ENCODE data around the gene ZNF526. TPM values are rescaled to one million over a fixed set of nuclear protein-coding genes. Genes with fewer than 3 reads are reported as not detected.

Gene ZNF526
- total and polyA plus RNA-seq, 7 donors: 2.2 to 6.8 (median 3.9) TPM

- Histone ChIP-seq H3K4me3 (peak overlapping the region; percentile 63 to 93 (median 72)), H3K27ac (peak overlapping the region; percentile 84 to 100 (median 98)), H3K27me3 (no peaks in the 10 kb centered on the region), H3K4me1 (peaks cover 0 to 62% (median 50%) of the 10 kb centered on the region in 4 donors), H3K9me3 (no peaks in the 10 kb centered on the region), H3K36me3 (peaks cover 0 to 25% (median under 1%) of the 10 kb centered on the region in 4 donors)
- no peak for DNase-seq
- intact Hi-C loops (cut with DNase I): loop anchor here (2.0 kb wide), 1 partner anchor 23 kb away; no protein-coding TSS in a partner anchor
- TF ChIP-seq POLR2A (IDR thresholded peaks at IDR 0.05) (no peak), POLR2AphosphoS5 (IDR thresholded peaks at IDR 0.05) (no peak), EP300 (IDR thresholded peaks at IDR 0.05) (no peak), CTCF (IDR thresholded peaks at IDR 0.05) (no peak)
- 1% methylated on average over 49 of the region's 49 CpGs for WGBS, 2 donors
Observed at GRCh38 chr19:42242069-42242511, 22.0 kb downstream of the ZNF526 start.

GRCh38 chr19:42242512-42243409 lies 22.6 kb downstream of the ZNF526 start, which contains the start of gene GSK3A:
TSS of gene GSK3A (minus strand) at chr19:42242602. CDS start at chr19:42242465, 137 bp downstream.
- peak; percentile 99 for DNase-seq
- Histone ChIP-seq H3K9me3 (no peaks in the 10 kb centered on the region), H3K4me1 (peaks cover 0 to 62% (median 51%) of the 10 kb centered on the region in 4 donors), H3K4me3 (peak within 1 kb of the TSS; percentile 63 to 93 (median 72)), H3K36me3 (peaks cover 0 to 18% (median 0%) of the 10 kb centered on the region in 4 donors), H3K27me3 (no peaks in the 10 kb centered on the region), H3K27ac (peak within 1 kb of the TSS; percentile 84 to 100 (median 98))
- no peak for TF ChIP-seq CTCF (IDR thresholded peaks at IDR 0.05)
- peak in 1 of 4 donors; percentile 40 for TF ChIP-seq EP300 (IDR thresholded peaks at IDR 0.05)
- peak; percentile 86 to 97 (median 94) for TF ChIP-seq POLR2AphosphoS5 (IDR thresholded peaks at IDR 0.05)
- peak; percentile 83 to 89 for TF ChIP-seq POLR2A (IDR thresholded peaks at IDR 0.05)
- intact Hi-C loops (cut with DNase I): loop anchor here (2.0 kb wide), 1 partner anchor 24 kb away; no protein-coding TSS in a partner anchor
- 0% methylated on average over 76 of the region's 76 CpGs for WGBS, 2 donors

GRCh38 chr19:42244347-42245220 lies 24.5 kb downstream of the ZNF526 start:
- DNase-seq: peak; percentile 95
- peak overlapping the region; percentile 84 to 100 (median 98) for H3K27ac ChIP-seq
- TF ChIP-seq CTCF (IDR thresholded peaks at IDR 0.05) (peak; percentile 44 to 70 (median 58)), POLR2AphosphoS5 (IDR thresholded peaks at IDR 0.05) (peak; percentile 61 to 88 (median 81)), EP300 (IDR thresholded peaks at IDR 0.05) (peak in 1 of 4 donors; percentile 43), POLR2A (IDR thresholded peaks at IDR 0.05) (peak; percentile 72 to 75)
- H3K4me1 ChIP-seq: peaks cover 0 to 70% (median 56%) of the 10 kb centered on the region in 4 donors
- intact Hi-C loops (cut with DNase I): no loop called here
- 1 to 2% methylated on average over 45 of the region's 45 CpGs for WGBS, 2 donors
- peaks cover 13 to 24% (median 14%) of the 10 kb centered on the region in 4 donors for H3K36me3 ChIP-seq
- no peaks in the 10 kb centered on the region for H3K9me3 ChIP-seq
- H3K4me3 ChIP-seq: peak overlapping the region; percentile 23 to 93 (median 70)
- H3K27me3 ChIP-seq: no peaks in the 10 kb centered on the region

DNA sequence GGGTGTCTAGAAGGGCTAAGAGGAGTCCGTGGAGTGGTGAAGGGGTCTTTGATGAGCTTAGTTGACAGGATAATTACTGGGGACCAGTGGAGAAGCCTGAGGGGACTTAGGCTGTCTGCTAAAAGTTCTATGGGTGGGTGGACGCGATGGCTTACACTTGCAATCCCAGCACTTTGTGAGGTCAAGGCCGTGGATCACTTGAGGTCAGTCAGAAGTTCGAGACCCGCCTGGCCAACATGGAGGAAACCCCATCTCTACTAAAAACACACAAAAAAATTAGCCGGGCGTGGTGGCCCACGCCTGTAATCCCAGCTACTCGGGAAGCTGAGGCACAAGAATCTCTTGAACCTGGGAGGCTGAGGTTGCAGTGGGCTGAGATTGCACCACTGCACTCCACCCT lies 25.1 kb downstream of the ZNF526 start:
- Histone ChIP-seq H3K4me1 (peaks cover 0 to 71% (median 60%) of the 10 kb centered on the region in 4 donors), H3K27me3 (no peaks in the 10 kb centered on the region), H3K27ac (peak overlapping the region; percentile 84 to 100 (median 98)), H3K36me3 (peaks cover 14 to 23% (median 17%) of the 10 kb centered on the region in 4 donors), H3K4me3 (peak overlapping the region in 1 of 4 donors; percentile 63), H3K9me3 (no peaks in the 10 kb centered on the region)
- TF ChIP-seq POLR2AphosphoS5 (IDR thresholded peaks at IDR 0.05) (no peak), EP300 (IDR thresholded peaks at IDR 0.05) (no peak), POLR2A (IDR thresholded peaks at IDR 0.05) (no peak), CTCF (IDR thresholded peaks at IDR 0.05) (no peak)
- no peak for DNase-seq
- 60 to 79% methylated on average over 10 of the region's 10 CpGs for WGBS, 2 donors
- intact Hi-C loops (cut with DNase I): no loop called here
